NT2/D1 (cell line): Measurements from ENCODE around the gene RCAN2.

Experiments
- SUZ12 ChIP-seq: IDR thresholded peaks from 2 replicates; pipeline ENCODE4 v1.6.1; 2011; ENCODE audit not compliant: insufficient read length, insufficient read depth; ENCODE audit errors: extremely low read depth
- YY1 ChIP-seq: IDR thresholded peaks from 2 replicates; pipeline ENCODE4 v1.6.1; 2011; ENCODE audit not compliant: insufficient read length, insufficient read depth
- ZNF274 ChIP-seq: IDR thresholded peaks from 2 replicates; pipeline ENCODE4 v1.6.1; 2011; ENCODE audit warnings: mild to moderate bottlenecking, low read depth, low read length

DNA sequence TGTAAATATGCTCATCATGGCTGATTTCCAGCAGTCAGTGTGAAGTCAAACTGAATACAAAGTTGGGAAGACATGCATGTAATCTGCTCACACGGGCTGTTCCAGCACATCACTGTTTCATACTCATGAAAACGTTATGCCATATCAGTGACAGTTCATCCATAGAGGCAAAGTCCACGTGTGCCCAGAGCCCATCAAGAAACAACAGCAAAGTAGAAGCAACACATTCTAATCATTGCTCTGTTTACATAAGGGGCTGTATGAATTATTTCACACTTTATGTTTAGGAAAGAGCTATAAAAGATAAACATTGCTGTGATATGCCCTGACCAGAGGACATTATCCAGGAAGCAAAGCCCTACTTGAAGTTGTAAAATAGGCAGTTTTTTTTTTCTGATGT, 163.5 kb downstream of the RCAN2 start:
- TF ChIP-seq YY1 (no peak), SUZ12 (no peak), ZNF274 (no peak)
